ENCODE data around the gene CUX1.

Gene CUX1

GRCh38 chr7:102271158-102271798, 453.9 kb downstream of the CUX1 start:
- DNase-seq (ENCODE audit: low read depth in 3 of 3) = no peak

- DNase-seq (ENCODE audit: low read depth in 3 of 3) = peak; percentile 51 to 68 (median 53)
Measured at GRCh38 chr7:102272075-102272916, 454.9 kb downstream of the CUX1 start.

DNA sequence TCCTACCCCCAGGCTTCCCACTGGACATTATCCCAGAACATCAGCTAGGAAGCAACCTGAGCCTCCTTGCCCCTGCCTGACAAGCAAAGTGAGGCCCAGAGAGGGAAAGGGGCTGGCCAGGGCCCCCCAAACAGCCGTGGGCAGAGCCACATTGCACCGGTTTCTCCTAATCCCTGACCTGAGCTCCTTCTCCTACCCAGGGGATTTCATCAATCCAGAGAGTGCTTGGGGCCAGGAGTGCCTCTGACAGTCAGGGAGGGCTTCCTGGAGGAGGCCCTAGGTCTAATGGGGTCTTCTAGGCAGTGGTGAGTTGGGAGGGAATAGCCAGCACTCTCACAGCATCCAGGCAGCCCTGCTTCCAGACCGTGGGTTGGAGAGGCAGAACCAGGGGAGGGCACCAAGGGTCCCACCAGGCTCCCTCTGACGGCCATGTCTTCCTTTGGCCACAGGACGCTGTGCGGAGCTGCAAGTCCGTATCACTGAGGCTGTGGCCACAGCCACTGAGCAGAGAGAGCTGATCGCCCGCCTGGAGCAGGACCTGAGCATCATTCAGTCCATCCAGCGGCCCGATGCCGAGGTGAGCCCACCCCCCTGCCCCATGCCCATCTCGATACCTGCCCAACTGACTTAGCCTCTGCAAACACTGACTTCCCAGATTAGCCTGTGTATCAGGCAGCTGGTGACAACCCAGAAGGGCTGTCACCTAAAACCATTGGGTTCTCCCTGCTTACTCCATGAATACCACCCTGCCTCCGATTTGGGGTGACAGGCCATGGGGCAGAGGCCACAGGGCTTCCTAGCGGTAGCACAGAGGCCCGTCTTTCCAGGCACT, 455.7 kb downstream of the CUX1 start:
- DNase-seq (ENCODE audit: low read depth in 3 of 3) = no peak

GRCh38 chr7:102273749-102274712, 456.6 kb downstream of the CUX1 start:
- no peak for DNase-seq (ENCODE audit: low read depth in 3 of 3)

DNA sequence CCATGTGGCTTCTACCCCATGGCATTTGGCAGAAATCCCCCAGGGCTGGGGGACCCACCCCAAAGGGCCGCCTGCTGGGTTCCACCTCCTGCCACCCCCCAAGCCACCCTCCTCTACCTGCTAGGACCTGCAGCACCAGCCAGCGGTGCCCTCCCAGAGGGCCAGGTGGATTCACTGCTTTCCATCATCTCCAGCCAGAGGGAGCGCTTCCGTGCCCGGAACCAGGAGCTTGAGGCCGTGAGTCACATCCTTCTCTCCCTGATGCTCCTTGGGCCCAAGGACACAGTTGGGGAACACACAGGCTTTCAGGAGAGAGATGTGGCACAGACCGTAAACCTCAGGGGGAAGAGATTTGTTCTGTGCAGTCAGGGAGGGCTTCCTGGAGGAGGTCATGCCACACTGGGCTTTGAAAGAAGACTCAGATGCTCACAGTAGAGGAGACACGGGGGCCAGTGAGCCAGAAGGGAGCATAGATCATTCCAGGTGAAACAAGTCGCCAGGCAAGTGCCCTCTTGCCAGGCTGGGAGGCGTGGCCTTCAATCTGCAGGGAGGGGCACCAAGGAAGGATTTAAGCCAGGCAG, 457.8 kb downstream of the CUX1 start:
- DNase-seq (ENCODE audit: low read depth in 3 of 3) = no peak

- DNase-seq (ENCODE audit: low read depth in 3 of 3) = no peak
Measured at GRCh38 chr7:102277901-102278300, 460.5 kb downstream of the CUX1 start.

- peak in 1 of 3 experiments; percentile 40 for DNase-seq (ENCODE audit: low read depth in 3 of 3)
Measured at GRCh38 chr7:102279537-102280400, 462.3 kb downstream of the CUX1 start.

GRCh38 chr7:102280521-102280920, 463.1 kb downstream of the CUX1 start:
- no peak for DNase-seq (ENCODE audit: low read depth in 3 of 3)

- no peak for DNase-seq (ENCODE audit: low read depth in 3 of 3)
Measured at GRCh38 chr7:102281785-102282184, 464.4 kb downstream of the CUX1 start.

GRCh38 chr7:102282465-102283362, 465.3 kb downstream of the CUX1 start:
- no peak for DNase-seq (ENCODE audit: low read depth in 3 of 3)

DNA sequence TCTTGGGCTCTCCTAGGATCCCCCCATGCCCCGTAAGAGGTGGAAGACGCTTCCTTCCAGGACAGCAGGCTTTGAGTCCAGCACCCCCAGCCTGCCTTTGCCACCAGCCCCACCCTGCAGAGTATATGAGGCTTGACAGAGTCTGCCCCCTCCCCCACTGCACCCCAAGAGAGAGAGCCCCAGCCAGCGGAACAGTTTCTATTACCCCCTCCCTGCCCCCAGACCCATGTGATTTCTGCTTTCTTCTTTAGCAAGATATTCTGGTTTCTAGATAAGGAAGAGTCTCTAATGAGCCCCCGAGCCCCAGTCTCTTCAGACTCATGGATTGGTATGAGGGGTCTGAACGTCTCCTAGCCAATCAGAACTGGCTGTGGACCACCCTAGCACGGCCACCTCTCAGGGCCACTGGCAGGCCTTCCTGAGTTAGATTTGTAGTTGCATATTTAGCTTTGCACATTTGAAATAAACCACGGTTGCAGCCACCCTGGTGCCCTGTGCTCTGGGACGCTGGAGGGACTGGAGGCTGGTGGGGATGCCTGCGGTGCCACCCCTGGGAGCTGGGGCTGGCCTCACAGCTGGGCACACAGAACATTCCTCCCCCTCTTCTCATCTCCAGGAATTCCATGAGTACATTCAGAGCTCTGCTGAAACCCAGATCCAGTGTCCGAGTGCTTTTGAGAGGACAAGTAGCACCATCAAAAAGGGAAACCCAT, 466.2 kb downstream of the CUX1 start:
- DNase-seq (ENCODE audit: low read depth in 3 of 3) = no peak

GRCh38 chr7:102284399-102284798, 467.0 kb downstream of the CUX1 start:
- no peak for DNase-seq (ENCODE audit: low read depth in 3 of 3)

DNA sequence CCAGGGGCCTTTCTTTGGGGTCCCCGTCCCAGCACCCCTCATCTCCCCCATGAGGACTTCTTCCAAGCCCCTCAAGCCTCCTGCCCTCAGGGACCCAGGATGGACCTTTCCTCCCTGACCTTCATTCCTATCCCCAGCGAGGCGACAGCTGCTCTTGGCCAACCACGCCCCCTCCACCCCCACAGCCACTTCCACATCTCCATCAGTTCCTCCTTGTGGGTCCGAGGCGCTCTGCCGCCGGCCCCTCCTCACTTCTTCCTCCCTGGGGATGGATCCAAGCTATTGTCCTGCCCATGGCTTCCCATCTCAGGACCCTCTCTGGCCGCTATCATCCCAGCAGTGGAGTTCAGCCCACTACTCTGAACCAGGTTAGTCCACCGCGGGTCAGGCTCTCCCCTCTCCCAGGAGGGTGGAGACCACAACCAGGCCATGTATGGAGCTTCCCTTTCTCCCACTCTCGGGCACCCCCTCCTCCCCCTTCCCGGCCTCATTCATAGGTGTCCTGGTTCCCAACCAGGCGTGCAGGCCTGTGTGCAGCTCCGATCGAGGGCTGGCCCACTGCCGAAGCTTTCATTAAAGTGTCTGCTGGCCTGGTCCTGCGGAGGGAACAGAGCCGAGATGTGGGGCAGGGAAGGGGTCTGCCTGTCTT, 467.6 kb downstream of the CUX1 start:
- no peak for DNase-seq (ENCODE audit: low read depth in 3 of 3)

DNA sequence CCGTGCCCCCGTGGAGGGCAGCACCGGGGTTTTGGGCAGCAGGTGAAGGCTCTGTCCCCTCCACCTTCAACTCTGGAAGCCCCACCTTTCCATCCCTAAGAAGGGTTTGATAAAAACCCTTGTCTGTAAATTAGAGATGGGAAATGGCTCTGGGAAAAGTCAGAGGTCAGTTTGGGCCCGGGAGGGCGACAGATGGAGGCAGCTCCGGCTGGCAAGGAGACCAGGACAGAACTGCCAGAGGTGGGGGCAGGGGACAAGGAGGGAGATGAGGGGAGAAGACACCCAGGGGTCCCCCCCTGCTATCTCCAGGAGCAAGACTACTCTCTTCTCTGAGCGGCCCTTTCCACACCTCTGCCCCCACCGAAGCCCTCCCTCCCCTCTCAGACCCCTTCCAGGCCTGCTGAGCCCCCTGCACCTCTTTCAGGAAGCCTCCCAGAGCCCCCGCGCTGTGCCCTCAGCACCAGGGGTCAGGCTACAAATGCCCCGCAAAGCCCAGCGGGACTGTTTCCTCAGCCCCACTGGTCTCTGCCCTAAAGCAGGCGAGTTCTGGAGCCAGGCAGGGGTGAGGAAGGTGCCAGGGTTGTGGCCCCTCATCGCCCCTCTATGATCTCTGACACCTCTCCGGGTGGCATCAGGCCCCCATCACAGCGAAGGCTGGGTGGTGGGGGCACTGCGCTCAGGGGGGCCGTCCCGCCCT, 468.3 kb downstream of the CUX1 start:
- DNase-seq (ENCODE audit: low read depth in 3 of 3) = no peak

DNA sequence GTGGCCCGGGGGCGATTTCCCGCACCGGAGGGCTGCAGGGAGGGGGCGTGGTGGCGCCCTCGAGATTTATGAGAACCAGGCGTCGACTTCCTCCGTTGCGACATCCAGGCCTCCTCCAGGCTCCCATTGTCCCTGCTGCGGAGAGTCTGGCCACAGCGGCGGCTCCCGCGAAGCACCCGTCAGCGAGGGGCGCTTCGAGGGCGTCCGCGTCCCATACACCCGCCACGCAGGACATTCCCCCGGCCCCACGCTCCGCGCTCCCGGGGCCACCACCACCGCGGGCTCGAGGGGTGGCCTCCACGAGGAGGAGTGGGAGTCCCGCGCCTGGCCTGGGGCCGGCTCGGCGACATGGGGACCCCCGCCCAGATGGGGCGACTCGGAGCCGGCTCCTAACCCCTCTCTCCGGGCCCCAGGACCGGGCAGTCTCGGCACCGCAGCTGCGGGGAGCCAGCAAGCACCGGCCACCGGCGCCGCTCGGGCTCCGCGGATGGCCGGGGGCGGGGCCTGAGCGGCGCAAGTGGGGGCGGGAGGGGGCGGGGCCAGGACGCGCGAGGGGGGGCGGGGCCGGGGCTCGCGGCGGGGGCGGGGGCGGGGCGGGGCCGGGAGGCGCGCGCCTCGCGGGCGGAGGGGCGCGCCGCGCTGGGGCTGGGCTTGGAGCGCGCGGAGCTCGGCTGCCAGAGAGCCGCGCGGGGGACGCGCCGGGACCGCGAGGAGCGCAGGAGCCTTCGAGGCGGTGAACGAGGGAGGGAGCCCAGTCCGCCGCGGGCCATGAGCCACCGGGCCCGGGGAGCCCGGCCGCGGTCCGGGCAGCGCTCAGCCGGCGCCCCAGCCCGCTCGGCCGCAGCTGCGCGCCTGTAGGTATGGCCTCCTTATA, 469.0 kb downstream of the CUX1 start, which contains the start of gene SH2B2:
SH2B2 (plus strand) TSS at position 632 of the 874 bp plus-strand sequence. CDS start 13,683 bp downstream, outside the sequence.
- DNase-seq (ENCODE audit: low read depth in 3 of 3) = no peak
